ENCODE measurements around the gene GABRB2. TPM values are rescaled to one million over a fixed set of nuclear protein-coding genes. Genes with fewer than 3 reads are reported as not detected.

Gene GABRB2
- total and polyA plus RNA-seq, 8 donors: 0.05 to 0.41 (median 0.17) TPM; not detected in 3

DNA sequence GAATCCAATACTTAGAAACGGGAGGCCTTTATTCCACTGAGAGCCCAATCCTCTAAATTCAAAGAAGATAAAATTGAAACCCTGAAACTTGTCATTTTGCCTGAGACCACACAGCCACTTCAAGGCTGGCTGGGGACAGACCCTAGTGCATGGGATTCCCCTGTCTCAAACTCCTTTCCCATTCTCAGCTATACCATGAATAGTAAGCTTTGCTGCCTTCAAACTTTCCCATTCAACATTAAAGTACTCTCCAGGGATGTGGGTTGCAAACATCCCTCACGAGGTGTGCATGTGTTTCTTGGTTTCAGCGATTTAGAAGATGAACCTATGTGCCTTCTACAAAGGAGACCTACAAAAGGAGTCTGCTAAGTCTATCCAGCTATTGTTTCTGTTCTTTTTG, 64.6 kb downstream of the GABRB2 start:
- intact Hi-C loops (cut with DNase I): no loop called here
- 67 to 73% methylated on average over 3 of the region's 3 CpGs for WGBS, 2 donors
- Histone ChIP-seq H3K9me3 (no peaks in the 10 kb centered on the region), H3K27me3 (no peaks in the 10 kb centered on the region), H3K4me3 (no peak overlapping the region), H3K4me1 (no peaks in the 10 kb centered on the region), H3K36me3 (no peaks in the 10 kb centered on the region), H3K27ac (no peak overlapping the region)
- ATAC-seq (no peak), FAIRE-seq (no peak), DNase-seq (no peak)
- no peak for TF ChIP-seq CTCF (IDR thresholded peaks at IDR 0.05)

GRCh38 chr5:161471211-161471950, 75.1 kb downstream of the GABRB2 start:
- no peak for DNase-seq
- no peak for ATAC-seq
- intact Hi-C loops (cut with DNase I): no loop called here
- H3K27ac ChIP-seq: no peak overlapping the region
- no peak for FAIRE-seq
- no peaks in the 10 kb centered on the region for H3K36me3 ChIP-seq
- H3K4me3 ChIP-seq: no peak overlapping the region
- no peak for TF ChIP-seq CTCF (IDR thresholded peaks at IDR 0.05)
- no peaks in the 10 kb centered on the region for H3K27me3 ChIP-seq
- no peaks in the 10 kb centered on the region for H3K9me3 ChIP-seq
- H3K4me1 ChIP-seq: no peaks in the 10 kb centered on the region
- 40 to 55% methylated on average over 4 of the region's 4 CpGs for WGBS, 2 donors

DNA sequence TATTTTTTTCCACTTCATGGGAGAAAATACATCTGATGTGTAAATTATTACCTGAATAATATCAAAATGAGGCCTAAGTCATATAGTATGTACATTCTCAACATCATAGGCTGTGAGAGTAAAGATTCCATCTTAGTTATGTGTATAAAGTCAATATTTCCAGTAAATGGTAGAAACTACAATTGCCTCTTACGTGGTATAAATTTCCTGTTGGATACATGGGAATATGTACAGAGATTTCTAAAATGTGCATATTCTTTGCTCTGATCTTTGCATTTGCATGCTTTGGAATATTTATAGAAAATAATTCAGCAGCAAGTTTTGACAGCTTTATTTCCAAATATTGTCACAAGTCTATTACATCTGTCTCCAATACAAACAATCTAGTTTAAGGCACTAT, 78.8 kb downstream of the GABRB2 start:
- H3K4me3 ChIP-seq: no peak overlapping the region
- TF ChIP-seq CTCF (IDR thresholded peaks at IDR 0.05): no peak
- ATAC-seq (no peak), DNase-seq (no peak), FAIRE-seq (no peak)
- H3K9me3 ChIP-seq: no peaks in the 10 kb centered on the region
- 94 to 100% methylated on average over 1 of the region's 1 CpG for WGBS, 2 donors
- no peaks in the 10 kb centered on the region for H3K27me3 ChIP-seq
- H3K36me3 ChIP-seq: no peaks in the 10 kb centered on the region
- H3K4me1 ChIP-seq: no peaks in the 10 kb centered on the region
- intact Hi-C loops (cut with DNase I): no loop called here
- H3K27ac ChIP-seq: no peak overlapping the region

DNA sequence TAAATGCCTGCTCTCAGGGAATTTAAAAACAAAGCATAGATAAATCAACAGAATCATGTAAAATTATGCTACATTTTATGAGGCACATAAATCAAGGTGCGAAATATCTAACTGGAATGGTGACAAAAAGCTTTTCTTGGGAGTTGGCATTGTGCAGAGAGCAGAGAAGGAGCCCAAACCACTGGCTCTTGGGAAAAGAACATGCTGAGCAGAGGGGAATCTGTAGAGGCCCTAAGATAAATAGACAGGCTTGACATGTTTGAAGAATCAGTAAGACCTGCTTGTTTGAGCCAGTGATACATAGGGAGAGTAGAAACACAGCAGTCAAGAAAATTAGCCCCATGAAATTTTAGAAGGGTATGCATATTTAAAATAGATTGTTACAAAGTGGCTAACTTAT, 85.8 kb downstream of the GABRB2 start:
- ATAC-seq (no peak), FAIRE-seq (no peak), DNase-seq (no peak)
- Histone ChIP-seq H3K4me1 (no peaks in the 10 kb centered on the region), H3K27ac (no peak overlapping the region), H3K36me3 (no peaks in the 10 kb centered on the region), H3K27me3 (no peaks in the 10 kb centered on the region), H3K4me3 (no peak overlapping the region), H3K9me3 (no peaks in the 10 kb centered on the region)
- intact Hi-C loops (cut with DNase I): no loop called here
- no peak for TF ChIP-seq CTCF (IDR thresholded peaks at IDR 0.05)
- WGBS, 2 donors: 89 to 97% methylated on average over 1 of the region's 1 CpG

DNA sequence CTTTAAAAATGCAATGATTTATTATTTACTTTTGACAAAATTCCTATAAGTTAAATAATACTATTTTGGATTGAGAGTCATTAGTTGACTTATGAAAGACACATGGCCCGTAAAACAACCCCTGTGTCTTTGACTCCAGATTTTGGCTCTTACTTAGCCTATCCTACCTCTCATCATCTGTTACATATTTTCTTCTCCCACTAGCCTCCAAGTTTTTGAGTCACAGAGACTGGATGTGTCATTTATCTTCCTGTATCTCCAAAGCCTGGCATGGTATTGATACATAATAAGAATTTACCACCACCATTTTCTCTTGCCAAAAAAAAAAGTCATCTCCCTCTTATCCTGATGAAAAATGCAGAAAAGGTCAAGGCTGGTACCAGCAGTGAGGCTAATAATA, 99.9 kb downstream of the GABRB2 start:
- Histone ChIP-seq H3K27me3 (no peaks in the 10 kb centered on the region), H3K4me1 (no peaks in the 10 kb centered on the region), H3K4me3 (no peak overlapping the region), H3K27ac (no peak overlapping the region), H3K9me3 (no peaks in the 10 kb centered on the region), H3K36me3 (no peaks in the 10 kb centered on the region)
- no peak for TF ChIP-seq CTCF (IDR thresholded peaks at IDR 0.05)
- 57 to 67% methylated on average over 1 of the region's 1 CpG for WGBS, 2 donors
- intact Hi-C loops (cut with DNase I): no loop called here
- no peak for DNase-seq
- ATAC-seq: no peak
- no peak for FAIRE-seq

Data from pancreas (tissue), 10 donors.